GM18868 (cell line): ENCODE data around the gene PAK6.

Source experiments
- ATAC-seq: cut with Tn5 transposase; IDR thresholded peaks from one replicate; pipeline ENCODE4 v1.9.1; 2021; ENCODE audit warnings: mild to moderate bottlenecking, moderate library complexity; ENCODE audit not compliant: unreplicated experiment

PAK6 gene

DNA sequence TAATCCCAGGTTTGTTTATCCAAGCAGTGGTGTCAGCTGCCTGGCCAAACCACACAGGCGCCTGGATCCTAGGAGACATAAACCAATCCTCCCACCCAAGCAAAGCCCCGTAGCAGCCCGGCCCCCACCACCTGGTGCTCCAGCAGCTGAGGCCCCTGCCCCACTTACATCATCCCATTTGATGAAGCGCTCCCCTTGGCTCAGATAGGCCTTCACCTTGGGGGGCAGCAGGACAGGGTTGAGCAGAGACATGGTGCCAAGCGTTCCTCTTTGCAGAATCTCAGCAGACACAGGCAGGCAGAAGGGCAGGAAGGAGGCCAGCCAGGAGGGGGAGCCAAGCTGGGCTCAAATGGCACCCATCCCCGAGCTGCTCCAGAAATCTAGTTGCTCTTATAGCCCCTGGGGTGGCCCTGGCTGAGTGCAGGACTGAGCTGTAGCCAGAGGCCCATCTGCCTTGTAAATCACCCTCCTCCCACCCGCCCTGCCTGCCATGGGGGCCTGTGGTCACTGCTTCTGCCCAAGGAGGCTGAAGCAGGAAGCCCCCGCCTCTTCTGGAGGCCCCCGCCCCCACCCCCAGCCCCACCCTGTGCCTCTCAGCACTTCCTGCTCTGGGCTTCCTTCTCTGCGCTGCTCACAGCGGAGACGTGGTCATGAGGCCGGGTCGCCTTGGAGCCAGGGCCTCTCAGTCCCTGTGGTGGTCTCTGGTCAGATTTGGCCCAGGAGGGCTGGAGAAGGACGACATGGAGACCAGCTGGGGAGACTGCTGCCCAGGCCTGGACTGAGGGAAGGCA, 68.8 kb downstream of the PAK6 start, which contains the start of gene PLCB2:
Gene PLCB2 (minus strand): TSS at position 515 of the 791 bp plus-strand sequence. CDS start 263 bp downstream, at position 252.
- ATAC-seq, result peak; percentile 68

GRCh38 chr15:40309344-40309862, 70.5 kb downstream of the PAK6 start:
- ATAC-seq, result no peak

GRCh38 chr15:40310001-40310959, 71.4 kb downstream of the PAK6 start:
- no peak for ATAC-seq

DNA sequence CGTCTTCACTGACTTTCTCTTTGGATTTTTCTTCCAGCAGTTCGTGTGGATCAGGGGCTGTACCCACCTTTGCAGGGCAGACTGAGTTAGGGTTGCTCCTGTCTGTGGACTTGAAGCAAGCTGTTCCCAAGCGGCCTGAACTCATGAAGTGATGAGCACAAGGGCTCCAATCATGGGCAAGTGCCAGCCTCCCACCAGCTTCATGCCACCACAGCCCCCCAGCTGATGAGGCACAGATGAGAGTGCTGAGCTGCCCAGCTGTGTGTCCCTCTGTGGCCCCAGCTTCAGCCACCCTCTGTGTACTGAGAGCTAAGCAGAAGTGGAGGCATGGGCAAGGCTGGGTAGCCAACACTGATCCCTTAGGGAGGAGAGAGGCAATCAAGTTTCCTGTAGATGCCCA, 72.1 kb downstream of the PAK6 start:
- no peak for ATAC-seq

GRCh38 chr15:40312370-40313158, 73.7 kb downstream of the PAK6 start:
- ATAC-seq, result no peak

- no peak for ATAC-seq
Measured at GRCh38 chr15:40313531-40314398, 74.9 kb downstream of the PAK6 start.

- no peak for ATAC-seq
Measured at GRCh38 chr15:40314723-40315276, 75.9 kb downstream of the PAK6 start.

DNA sequence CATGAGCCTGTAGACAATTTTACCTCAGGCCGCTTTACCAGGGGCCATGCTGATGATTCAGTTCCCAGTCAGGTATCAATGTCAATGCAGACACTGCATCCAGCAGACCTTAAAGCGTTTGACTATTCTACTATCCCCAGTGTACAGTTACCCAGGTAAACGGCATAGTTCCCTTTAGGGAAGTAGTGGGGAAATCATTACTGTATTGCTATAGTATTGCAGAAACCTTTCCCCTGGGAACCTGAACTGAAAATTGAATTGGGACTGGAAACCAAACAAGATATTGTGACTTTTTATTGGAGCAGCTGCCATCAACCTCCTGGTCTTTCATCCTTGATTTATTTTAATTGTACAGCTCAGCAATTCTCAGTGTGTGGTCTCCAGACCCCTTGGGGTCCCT, 78.1 kb downstream of the PAK6 start:
- ATAC-seq, result no peak

DNA sequence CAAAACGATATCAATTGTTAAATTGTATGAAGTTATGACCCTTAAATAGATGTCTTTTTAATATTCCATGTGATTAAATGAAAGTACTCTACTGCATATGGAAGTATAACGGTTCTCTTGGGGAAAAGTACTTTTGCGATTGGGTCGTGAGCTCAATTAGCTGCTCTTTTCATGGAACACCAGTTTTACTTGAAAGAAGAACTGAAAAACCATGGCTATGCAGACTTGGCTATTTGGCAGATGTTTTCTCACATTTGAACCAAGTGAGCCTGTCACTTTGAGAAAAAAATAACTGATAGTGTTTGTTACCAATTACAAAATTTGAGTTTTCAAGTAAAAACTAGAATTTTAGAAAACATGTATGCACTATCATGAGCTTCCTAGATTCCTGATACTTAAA, 78.7 kb downstream of the PAK6 start:
- no peak for ATAC-seq

- no peak for ATAC-seq
Measured at GRCh38 chr15:40320409-40320808, 81.5 kb downstream of the PAK6 start.

- ATAC-seq, result no peak
Measured at GRCh38 chr15:40320931-40321371, 82.1 kb downstream of the PAK6 start.

- no peak for ATAC-seq
Measured at GRCh38 chr15:40322531-40323238, 83.8 kb downstream of the PAK6 start.

DNA sequence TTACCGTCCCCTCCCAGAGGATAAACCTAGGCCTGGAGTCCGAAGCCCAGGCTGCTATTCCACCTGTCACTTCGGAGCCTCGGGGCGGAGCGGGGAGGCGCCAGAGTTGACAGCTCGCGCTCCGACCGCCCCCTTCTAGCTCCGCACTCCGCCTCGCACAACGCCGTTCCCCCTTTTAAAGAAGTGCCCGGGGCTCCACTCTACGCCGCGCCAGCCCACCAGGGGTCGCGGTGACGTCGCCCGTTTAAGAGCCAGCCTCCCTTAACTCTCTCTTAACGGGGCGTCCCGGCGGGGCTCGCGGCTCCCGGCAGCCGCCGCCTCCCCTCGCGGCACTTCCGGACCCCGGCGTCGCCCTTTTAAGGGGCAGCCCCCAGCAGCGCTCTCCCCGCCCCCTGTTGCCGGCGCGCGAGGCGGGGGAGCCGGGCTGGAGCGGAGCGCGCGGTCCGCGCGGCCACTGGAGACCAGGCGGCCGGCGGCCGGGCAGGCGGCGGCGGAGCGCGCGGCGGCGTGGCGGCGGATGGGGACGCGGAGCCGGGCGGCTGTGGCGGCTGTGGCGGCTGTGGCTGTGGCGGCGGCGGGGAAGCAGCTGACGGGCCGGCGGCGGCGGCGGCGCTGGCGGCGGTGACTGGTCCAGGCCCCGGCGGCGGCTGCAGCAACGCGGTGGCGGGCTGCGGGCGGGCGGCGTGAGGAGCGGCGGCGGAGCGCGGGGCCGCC, 84.5 kb downstream of the PAK6 start, which contains the start of gene INAFM2:
Gene INAFM2 (plus strand): TSS at position 454 of the 714 bp plus-strand sequence. CDS start 364 bp downstream, outside the sequence.
- ATAC-seq, result peak; percentile 92

- ATAC-seq, result peak; percentile 2
Measured at GRCh38 chr15:40323953-40324937, 85.4 kb downstream of the PAK6 start.

DNA sequence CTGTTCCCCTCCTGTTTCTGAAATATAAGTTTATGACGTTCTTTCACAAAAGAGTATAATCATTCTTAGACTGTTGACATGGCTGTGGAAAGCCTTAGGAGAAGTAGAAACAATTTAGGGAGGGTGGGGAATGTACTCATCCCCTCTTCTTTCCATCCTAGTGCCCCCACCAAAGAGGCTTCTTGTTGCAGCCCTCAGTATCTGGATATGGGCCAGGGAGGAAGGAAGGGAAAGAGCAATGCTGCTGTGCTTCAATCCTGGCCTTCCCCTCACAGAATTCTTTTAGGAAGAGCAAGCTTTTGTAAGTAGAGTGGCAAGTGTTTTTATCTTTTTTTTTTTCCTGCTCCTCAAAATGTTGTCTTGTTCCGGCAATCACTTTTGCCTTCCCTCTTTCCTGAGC, 86.3 kb downstream of the PAK6 start:
- ATAC-seq, result no peak

- no peak for ATAC-seq
Measured at GRCh38 chr15:40325700-40326099, 86.8 kb downstream of the PAK6 start.
